ENCODE data around the gene MIPEP.

GRCh38 chr13:23822252-23822824, 66.9 kb downstream of the MIPEP start:
- TF ChIP-seq EP300 (IDR thresholded peaks at IDR 0.05) (no peak), CTCF (IDR thresholded peaks at IDR 0.05) (no peak), POLR2A (IDR thresholded peaks at IDR 0.05) (no peak), POLR2AphosphoS5 (IDR thresholded peaks at IDR 0.05) (no peak)
